Activated naive CD4-positive, alpha-beta T cell treated with anti-CD3 and anti-CD28 coated beads, Interleukin-2, amount 10 ng/mL, durations not matched to agents 7 days and 5 days (primary cell): Measurements from ENCODE around the gene LRP8.
A peak's percentile ranks its signal among the peaks of the same experiment; 100 is the strongest.

Experiments
- CTCF ChIA-PET: fragments of 350-600 bp; sonication (Branson Sonifier 250); formaldehyde crosslinking; loops from one replicate; lab custom pipeline; 2021; ENCODE audit warnings: antibody characterized with exemption; lab: Charles Lee
- DNase-seq: peaks from one replicate; pipeline ENCODE4 v3.0.0-alpha.2; 2020
- H3K27ac Mint-ChIP-seq: one replicate; pipeline ENCODE4 v1.8.0; 2021; ENCODE audit warnings: mild to moderate bottlenecking, moderate library complexity, mixed read lengths
- H3K27me3 Mint-ChIP-seq: one replicate; pipeline ENCODE4 v1.8.0; 2021; ENCODE audit warnings: mild to moderate bottlenecking, mixed read lengths
- H3K36me3 Mint-ChIP-seq: one replicate; pipeline ENCODE4 v1.8.0; 2021; ENCODE audit warnings: mixed read lengths
- H3K4me1 Mint-ChIP-seq: one replicate; pipeline ENCODE4 v1.8.0; 2021; ENCODE audit warnings: mixed read lengths
- H3K4me3 Mint-ChIP-seq: one replicate; pipeline ENCODE4 v1.8.0; 2021; ENCODE audit warnings: mild to moderate bottlenecking, moderate library complexity, mixed read lengths
- H3K9me3 Mint-ChIP-seq: one replicate; pipeline ENCODE4 v1.8.0; 2021; ENCODE audit warnings: mixed read lengths

LRP8 gene

DNA sequence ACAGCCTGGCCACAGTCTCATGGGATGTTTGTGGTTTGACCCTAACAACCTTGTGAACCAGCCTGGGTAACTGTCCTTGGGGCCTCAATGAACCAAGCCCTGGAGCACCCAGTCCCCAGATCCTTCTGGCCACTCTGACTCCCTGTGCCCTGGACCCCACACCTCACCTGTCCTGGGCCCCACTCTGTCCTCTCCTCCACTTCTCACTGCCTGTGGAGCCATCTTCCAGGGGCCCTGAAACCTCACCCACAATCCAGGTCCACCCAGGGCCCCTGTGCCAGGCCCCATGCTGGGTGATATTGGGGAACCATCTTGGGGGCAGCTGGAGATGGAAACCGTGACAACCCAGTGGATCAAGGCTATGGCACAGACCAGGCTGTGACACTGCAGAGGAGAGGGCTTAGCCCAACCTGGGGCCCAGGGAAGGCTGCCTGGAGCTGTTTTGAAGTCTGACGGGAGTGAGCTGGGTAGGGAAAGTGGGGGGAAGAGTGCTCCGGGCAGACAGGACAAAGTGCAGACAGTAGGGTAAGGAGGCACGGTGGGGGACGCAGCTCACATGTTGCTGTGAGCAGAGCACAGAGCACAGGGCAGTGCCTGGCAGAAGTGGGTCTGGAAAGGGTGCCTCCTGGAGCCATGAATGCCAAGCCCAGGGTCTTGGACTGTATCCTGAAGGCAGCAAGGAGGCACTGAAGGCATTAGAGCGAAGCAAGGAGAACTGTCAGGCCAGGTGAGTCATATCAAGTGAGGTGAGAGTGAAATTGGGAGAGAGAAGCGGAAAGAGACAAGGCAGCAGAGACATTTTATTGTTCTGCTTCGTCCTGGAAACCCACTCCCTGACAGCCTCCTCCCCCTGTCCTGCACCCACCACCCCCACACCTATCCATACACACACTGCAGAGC lies 12.1 kb upstream of the LRP8 start:
- no peak overlapping the region for H3K4me3 Mint-ChIP-seq

DNA sequence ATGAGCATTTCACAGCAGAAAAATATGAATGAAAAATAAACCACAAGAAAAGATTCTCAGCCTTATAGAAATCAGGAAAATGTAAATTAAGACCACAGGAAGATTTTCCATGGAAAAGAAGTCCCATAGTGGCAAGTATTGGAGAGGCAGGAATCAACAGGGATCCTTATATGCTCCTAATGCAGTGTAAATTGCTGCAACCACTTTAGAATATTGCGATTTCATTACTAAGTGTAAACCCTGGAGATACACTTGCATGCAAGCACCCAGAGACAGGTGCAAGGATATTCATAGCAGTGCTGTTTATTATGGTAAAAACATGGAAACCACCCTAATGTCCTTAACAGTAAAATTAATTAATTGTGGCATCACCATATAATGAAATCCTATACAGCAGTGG lies 10.6 kb upstream of the LRP8 start:
- Mint-ChIP-seq H3K4me3 (no peak overlapping the region), H3K36me3 (peaks cover 4% of the 10 kb centered on the region), H3K27ac (no peak overlapping the region), H3K9me3 (peaks cover 2% of the 10 kb centered on the region), H3K27me3 (peaks cover 21% of the 10 kb centered on the region), H3K4me1 (peaks cover 16% of the 10 kb centered on the region)
- CTCF ChIA-PET, result no interaction called here
- no peak for DNase-seq

More for the DNA sequence above, 12.1 kb upstream of the LRP8 start:
- H3K4me1 Mint-ChIP-seq, result peaks cover 8% of the 10 kb centered on the region
- H3K36me3 Mint-ChIP-seq, result peaks cover 4% of the 10 kb centered on the region
- DNase-seq, result peak; percentile 6
- H3K9me3 Mint-ChIP-seq, result peaks cover 2% of the 10 kb centered on the region
- CTCF ChIA-PET, result no interaction called here
- H3K27ac Mint-ChIP-seq, result no peak overlapping the region
- peaks cover 30% of the 10 kb centered on the region for H3K27me3 Mint-ChIP-seq

DNA sequence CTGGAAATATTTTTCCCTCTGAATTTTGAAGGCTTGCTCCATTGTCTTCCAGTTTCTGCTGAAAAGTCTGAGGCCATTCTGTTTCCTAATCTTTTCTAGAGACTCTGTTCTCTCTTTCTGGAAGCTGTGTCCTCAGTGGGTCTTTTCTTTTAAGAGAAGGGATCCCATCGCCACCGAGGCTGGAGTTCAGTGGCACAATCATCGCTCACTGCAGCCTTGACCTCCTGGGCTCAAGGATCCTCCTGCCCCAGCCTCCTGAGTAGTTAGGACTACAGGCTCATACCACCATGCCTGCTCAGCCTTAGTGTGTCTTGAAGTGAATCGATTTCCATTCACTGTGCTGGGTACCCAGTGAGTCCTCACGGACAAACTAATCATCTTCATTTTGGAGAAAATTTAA lies 9.6 kb upstream of the LRP8 start:
- H3K4me3 Mint-ChIP-seq, result no peak overlapping the region
- CTCF ChIA-PET, result no interaction called here
- peaks cover 16% of the 10 kb centered on the region for H3K27me3 Mint-ChIP-seq
- peaks cover 16% of the 10 kb centered on the region for H3K4me1 Mint-ChIP-seq
- DNase-seq, result no peak
- no peak overlapping the region for H3K27ac Mint-ChIP-seq
- peaks cover 4% of the 10 kb centered on the region for H3K36me3 Mint-ChIP-seq
- H3K9me3 Mint-ChIP-seq, result peaks cover 2% of the 10 kb centered on the region

DNA sequence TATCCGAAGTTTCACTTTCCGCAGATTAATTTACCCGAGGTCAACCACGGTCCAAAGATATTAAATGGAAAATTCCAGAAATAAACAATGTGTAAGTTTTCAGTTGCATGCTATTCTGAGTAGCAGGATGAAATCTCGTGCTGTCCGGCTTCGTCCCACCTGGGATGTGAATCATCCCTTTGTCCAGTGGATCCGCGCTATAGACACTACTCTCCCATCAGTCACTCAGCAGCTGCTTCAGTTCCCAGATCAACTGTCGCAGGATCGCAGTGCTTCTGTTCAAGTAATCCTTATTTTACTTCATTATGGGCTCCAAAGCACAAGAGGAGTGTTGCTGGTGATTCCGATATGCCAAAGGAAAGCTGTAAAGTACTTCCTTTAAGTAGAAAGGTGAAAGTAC lies 8.3 kb upstream of the LRP8 start:
- Mint-ChIP-seq H3K4me1 (peaks cover 16% of the 10 kb centered on the region), H3K9me3 (no peaks in the 10 kb centered on the region), H3K27ac (no peak overlapping the region), H3K36me3 (peaks cover 4% of the 10 kb centered on the region), H3K27me3 (peaks cover 12% of the 10 kb centered on the region), H3K4me3 (no peak overlapping the region)
- CTCF ChIA-PET, result no interaction called here
- DNase-seq, result peak; percentile 10

DNA sequence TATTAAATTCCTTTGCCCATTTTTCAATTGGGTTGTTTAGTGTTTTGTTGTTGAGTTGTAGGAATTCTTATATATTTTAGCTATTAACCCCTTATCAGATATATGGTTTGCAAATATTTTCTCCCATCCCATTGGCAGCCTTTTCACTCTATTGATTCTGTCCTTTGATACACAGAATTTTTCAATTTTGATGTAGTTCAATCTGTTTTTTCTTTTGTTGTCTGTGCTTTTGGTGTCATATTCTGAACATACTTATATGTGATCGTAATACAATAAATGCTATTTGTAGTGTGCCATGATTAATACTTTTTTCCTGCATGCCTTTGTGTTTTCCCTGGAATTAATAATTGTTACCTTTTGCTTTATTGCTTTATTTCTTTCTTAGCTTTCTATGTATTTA lies 7.8 kb upstream of the LRP8 start:
- CTCF ChIA-PET, result interaction anchor here (1.8 kb wide), 1 partner anchor 57 kb away, joined by 6 read pairs; no protein-coding TSS in a partner anchor
- peaks cover 12% of the 10 kb centered on the region for H3K27me3 Mint-ChIP-seq
- peaks cover 4% of the 10 kb centered on the region for H3K36me3 Mint-ChIP-seq
- DNase-seq, result no peak
- no peak overlapping the region for H3K4me3 Mint-ChIP-seq
- H3K4me1 Mint-ChIP-seq, result peaks cover 19% of the 10 kb centered on the region
- no peaks in the 10 kb centered on the region for H3K9me3 Mint-ChIP-seq
- H3K27ac Mint-ChIP-seq, result no peak overlapping the region

DNA sequence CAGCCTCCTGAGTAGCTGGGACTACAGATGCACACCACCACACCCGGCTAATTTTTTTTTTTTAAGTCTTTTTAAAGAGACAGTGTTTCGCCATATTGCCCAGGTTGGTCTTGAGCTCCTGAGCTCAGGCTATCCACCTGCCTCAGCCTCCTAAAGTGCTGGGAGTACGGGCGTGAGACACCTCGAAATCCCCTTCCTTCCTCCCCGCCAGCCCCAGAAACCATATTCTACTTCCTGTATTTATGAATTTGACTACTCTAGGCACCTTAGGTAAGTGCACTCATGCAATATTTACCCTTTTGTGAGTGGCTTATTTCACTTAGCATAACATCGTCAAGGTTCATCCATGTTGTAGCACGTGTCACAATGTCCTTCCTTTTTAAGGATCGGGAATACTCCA lies 6.9 kb upstream of the LRP8 start:
- Mint-ChIP-seq H3K9me3 (no peaks in the 10 kb centered on the region), H3K27ac (no peak overlapping the region), H3K36me3 (peaks cover 4% of the 10 kb centered on the region), H3K4me3 (no peak overlapping the region), H3K27me3 (peaks cover 11% of the 10 kb centered on the region), H3K4me1 (peaks cover 23% of the 10 kb centered on the region)
- CTCF ChIA-PET, result interaction anchor here (1.8 kb wide), 1 partner anchor 57 kb away, joined by 6 read pairs; no protein-coding TSS in a partner anchor
- DNase-seq, result peak; percentile 27

DNA sequence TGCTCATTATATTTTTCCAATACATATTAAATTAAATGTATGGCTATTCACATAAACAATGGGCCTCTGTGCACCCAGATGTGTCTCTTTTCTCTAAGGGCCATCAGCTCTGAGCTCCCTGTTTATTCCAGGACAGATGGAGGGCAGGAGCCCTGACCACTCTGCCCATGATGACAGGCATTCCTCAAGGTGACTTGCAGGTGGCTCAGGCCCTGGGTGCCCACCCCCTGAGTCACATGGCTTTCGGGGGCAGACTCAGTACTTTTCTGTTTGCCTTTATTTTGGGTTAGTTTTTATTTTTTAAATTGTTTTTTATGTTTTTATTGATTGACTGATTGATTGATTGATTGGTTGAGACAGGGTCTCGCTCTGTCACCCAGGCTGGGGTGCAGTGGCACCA lies 6.4 kb upstream of the LRP8 start:
- Mint-ChIP-seq H3K27ac (no peak overlapping the region), H3K36me3 (peaks cover 4% of the 10 kb centered on the region), H3K27me3 (peaks cover 10% of the 10 kb centered on the region), H3K4me1 (peaks cover 25% of the 10 kb centered on the region), H3K4me3 (no peak overlapping the region), H3K9me3 (no peaks in the 10 kb centered on the region)
- CTCF ChIA-PET, result interaction anchor here (0.7 to 1.8 kb wide), 2 partner anchors 56 to 281 kb away, joined by 3 to 6 read pairs; no protein-coding TSS in a partner anchor
- no peak for DNase-seq

DNA sequence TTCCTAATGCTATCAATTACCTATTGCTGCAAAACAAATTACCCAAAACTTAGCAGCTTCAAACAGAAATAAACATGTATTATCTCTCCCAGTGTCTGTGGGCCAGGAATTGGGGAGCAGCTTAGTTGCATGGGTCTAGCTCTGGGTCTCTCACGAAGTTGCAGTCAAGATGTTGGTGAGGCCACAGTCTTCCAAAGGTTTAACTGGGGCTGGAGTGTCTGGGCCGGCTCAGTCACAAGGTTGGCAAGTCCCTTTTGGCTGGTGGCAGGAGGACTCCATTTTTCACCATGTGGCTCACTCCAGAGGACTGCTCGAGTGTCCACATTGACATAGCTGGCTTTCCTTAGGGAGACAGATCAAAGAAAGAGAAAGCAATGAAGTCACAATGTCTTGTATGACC lies 5.0 kb upstream of the LRP8 start:
- H3K27me3 Mint-ChIP-seq, result peaks cover 10% of the 10 kb centered on the region
- H3K4me3 Mint-ChIP-seq, result no peak overlapping the region
- CTCF ChIA-PET, result interaction anchor here (1.7 kb wide), 1 partner anchor 60 kb away, joined by 5 read pairs; no protein-coding TSS in a partner anchor
- no peak overlapping the region for H3K27ac Mint-ChIP-seq
- no peaks in the 10 kb centered on the region for H3K9me3 Mint-ChIP-seq
- DNase-seq, result no peak
- peaks cover 34% of the 10 kb centered on the region for H3K4me1 Mint-ChIP-seq
- H3K36me3 Mint-ChIP-seq, result peaks cover 4% of the 10 kb centered on the region

DNA sequence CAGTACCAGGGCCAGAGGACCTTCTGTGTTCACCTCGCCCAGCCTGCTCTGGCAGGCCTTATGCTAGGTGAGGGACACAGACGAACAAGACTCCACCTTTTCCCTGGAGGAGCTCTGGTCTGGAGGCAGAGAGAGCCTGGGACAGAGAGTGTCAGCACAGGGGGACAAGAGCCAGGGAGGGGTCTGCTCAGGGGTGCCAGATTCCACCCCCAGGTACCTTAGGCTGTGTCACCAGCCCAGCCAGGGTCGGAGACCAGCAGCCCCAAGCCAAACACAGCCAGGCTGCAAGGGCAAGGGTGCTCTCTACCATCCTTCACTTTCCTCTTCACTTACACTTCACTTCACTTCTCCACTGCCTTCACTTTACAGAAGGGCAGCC lies 4.3 kb upstream of the LRP8 start:
- H3K27ac Mint-ChIP-seq, result no peak overlapping the region
- DNase-seq, result peak; percentile 10
- peaks cover 10% of the 10 kb centered on the region for H3K27me3 Mint-ChIP-seq
- no peak overlapping the region for H3K4me3 Mint-ChIP-seq
- H3K36me3 Mint-ChIP-seq, result peaks cover 4% of the 10 kb centered on the region
- peaks cover 34% of the 10 kb centered on the region for H3K4me1 Mint-ChIP-seq
- CTCF ChIA-PET, result interaction anchor here (1.7 kb wide), 1 partner anchor 61 kb away, joined by 5 read pairs; no protein-coding TSS in a partner anchor
- H3K9me3 Mint-ChIP-seq, result no peaks in the 10 kb centered on the region

DNA sequence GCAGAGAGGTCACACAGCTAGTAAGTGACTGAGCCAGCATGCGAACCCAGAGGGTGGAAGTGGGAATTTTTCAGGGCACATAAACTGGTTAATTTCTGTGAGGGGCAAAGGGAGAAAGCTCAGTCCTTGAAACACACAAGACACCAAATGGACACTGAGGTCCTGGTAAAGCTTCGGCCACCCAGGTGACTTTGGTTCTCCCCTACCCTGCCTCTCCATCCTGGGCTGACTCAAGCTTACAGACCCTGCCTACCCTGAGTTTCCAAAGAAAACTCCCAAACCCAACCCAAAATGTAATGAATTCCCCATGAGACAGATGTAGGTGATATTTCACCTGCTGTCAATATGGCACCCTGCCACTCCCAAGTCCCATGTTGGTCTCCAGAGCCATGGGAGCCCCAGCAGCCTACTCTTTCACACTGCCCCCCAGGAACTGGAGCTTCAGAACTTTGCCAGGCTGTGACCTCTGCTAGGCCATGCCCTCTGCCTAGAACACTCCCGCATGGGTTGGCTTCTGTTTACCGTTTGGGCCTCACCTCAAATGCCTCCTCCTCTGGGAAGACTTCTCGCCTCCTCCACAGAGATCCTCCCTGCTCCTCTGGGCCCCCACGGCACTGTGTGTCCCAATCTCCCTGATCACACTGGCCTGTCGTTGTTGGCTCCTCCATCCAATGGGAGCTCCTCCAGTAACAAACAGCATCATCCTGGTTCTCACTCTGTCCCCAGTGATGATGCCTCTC lies 3.7 kb upstream of the LRP8 start:
- Mint-ChIP-seq H3K27ac (no peak overlapping the region), H3K27me3 (peaks cover 4% of the 10 kb centered on the region), H3K4me1 (peaks cover 34% of the 10 kb centered on the region), H3K9me3 (no peaks in the 10 kb centered on the region), H3K36me3 (peaks cover 4% of the 10 kb centered on the region), H3K4me3 (no peak overlapping the region)
- CTCF ChIA-PET, result interaction anchor here (1.1 to 1.7 kb wide), 2 partner anchors 21 to 62 kb away, joined by 3 to 5 read pairs; no protein-coding TSS in a partner anchor
- no peak for DNase-seq

DNA sequence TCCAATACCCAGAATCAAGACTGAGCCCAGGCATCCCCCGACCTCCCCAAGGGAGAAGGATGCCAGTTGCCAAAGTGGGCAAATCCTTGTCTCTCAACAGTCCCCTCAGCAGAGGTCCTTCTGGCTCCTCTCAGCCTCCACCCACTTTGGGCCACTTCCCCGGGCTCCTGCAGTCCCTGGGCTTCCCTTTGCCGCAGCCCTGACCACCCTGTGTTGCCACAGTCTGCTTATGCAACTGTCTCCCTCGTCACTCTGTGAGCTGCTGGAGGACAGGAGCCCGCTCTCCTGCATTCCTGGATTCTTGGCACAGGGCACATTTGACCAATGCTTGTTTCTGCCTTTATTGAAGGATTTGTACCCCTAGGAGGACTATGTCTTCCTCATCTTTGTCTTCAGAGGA lies 2.9 kb upstream of the LRP8 start:
- Mint-ChIP-seq H3K4me3 (no peak overlapping the region), H3K36me3 (peaks cover 4% of the 10 kb centered on the region), H3K9me3 (no peaks in the 10 kb centered on the region), H3K4me1 (peaks cover 36% of the 10 kb centered on the region), H3K27me3 (peaks cover 4% of the 10 kb centered on the region), H3K27ac (no peak overlapping the region)
- CTCF ChIA-PET, result interaction anchor here (1.1 kb wide), 1 partner anchor 22 kb away, joined by 3 read pairs; no protein-coding TSS in a partner anchor
- DNase-seq, result peak; percentile 15

DNA sequence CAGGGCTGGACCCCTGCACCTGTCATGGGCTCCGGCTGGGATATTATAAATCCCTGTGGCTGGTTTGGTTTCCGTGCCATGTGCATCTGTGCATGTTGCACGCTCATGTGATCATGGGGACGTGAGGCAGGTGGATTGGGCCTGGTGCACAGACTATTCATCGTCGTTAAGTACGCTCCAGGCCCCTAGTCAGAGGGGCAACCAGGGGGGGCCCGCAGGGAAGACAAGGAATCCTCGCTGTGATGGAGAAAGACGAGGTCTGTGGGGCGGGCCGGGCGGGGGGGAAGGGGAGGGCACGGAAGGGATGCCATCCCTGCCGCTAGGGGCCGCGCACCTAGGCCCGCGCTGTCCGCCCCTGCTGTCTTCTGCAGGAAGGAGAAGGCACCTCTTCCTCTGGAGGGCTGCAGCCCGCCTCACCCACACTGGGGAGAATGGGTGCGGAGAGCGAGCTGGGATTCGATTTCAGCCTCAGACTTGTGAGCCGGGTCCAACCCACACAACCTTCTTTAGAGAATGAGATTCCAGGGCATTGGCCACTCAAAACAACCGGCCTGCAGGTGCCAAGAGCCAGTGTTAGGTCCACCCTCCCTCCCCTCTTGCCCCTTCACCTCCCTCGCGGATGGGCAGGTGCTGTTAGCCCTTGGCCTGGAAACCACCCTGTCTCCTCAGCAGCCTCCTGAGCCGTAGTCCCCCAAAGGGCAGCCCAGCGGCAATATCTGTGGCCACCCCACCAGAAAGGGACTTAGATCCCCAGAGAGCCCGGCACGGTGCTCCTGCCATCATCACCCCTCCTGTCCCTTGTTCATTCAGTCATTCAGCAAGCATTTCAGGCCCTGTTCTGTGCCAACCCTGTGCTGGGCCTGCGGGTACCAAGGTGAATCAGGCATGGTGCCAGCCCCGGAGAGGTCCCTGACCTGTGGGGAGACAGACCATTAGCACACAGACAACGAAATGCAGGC lies 950 bp upstream of the LRP8 start:
- peaks cover 19% of the 10 kb centered on the region for H3K36me3 Mint-ChIP-seq
- CTCF ChIA-PET, result no interaction called here
- H3K4me3 Mint-ChIP-seq, result peak overlapping the region; percentile 96
- H3K4me1 Mint-ChIP-seq, result peaks cover 40% of the 10 kb centered on the region
- no peaks in the 10 kb centered on the region for H3K9me3 Mint-ChIP-seq
- peaks cover 4% of the 10 kb centered on the region for H3K27me3 Mint-ChIP-seq
- H3K27ac Mint-ChIP-seq, result peak overlapping the region; percentile 95
- DNase-seq, result peak; percentile 30

DNA sequence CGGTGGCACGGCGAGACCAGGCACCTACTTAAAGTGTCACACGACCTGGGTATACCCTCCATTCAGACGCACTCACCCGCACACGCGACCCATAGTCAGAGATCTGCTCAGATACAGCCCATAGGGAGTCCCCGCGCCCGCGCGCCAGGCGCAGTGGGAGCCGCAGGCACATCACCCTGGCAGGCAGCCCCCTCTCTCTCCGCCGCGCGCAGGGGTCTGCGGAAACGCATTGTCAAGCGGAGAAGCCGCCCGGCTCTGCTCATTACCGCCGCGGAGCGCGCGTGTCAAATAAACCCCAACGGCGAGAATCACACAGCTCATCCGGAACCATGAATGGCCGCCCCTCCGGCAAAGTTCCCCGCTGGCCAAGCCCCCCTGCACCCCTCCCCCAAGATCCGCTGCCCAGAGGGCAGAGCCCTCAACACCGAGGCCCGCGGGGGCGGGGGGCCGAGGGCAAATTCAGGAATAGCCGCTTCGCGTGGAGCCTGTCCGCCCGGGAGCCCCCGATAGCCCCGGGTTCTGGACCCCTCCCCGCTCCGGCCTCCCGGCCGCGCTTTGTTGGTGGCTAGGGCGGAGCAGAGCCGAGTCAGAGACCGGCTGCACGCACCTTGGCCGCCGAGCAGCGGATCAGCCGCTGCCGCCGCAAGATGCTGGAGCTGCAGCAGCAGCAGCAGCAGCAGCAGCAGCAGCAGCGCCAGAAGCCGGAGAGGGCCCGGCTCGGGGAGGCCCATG lies 522 bp downstream of the LRP8 start:
- Mint-ChIP-seq H3K4me1 (peaks cover 52% of the 10 kb centered on the region), H3K9me3 (no peaks in the 10 kb centered on the region), H3K27me3 (peaks cover 4% of the 10 kb centered on the region), H3K36me3 (peaks cover 28% of the 10 kb centered on the region), H3K4me3 (peak overlapping the region; percentile 96), H3K27ac (peak overlapping the region; percentile 96)
- peak; percentile 75 for DNase-seq
- CTCF ChIA-PET, result interaction anchor here (1.8 to 2.8 kb wide), 2 partner anchors 40 to 66 kb away, joined by 9 read pairs; no protein-coding TSS in a partner anchor
